NAMALWA (cell line): ENCODE measurements around the gene TSHZ1.

Source experiments
- DNase-seq: peaks from one replicate; pipeline ENCODE4 v3.0.0-alpha.2; 2015; ENCODE audit warnings: low spot score

The TSHZ1 gene

DNA sequence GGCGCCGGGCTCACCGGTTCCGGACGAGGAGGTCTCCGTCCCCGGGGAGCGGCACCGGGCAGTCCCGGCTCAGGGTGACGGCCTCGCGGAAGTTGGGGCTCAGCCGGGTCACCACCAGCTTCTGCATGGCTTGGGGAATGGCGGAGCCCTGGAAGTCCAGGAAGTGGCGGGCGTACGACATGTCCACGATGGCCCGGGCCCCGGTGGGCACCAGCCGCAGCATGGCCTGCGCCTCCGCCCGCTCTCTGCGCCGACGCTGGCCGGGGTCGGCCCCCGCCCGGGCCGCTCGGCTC lies 1.8 kb upstream of the TSHZ1 start:
- no peak for DNase-seq

DNA sequence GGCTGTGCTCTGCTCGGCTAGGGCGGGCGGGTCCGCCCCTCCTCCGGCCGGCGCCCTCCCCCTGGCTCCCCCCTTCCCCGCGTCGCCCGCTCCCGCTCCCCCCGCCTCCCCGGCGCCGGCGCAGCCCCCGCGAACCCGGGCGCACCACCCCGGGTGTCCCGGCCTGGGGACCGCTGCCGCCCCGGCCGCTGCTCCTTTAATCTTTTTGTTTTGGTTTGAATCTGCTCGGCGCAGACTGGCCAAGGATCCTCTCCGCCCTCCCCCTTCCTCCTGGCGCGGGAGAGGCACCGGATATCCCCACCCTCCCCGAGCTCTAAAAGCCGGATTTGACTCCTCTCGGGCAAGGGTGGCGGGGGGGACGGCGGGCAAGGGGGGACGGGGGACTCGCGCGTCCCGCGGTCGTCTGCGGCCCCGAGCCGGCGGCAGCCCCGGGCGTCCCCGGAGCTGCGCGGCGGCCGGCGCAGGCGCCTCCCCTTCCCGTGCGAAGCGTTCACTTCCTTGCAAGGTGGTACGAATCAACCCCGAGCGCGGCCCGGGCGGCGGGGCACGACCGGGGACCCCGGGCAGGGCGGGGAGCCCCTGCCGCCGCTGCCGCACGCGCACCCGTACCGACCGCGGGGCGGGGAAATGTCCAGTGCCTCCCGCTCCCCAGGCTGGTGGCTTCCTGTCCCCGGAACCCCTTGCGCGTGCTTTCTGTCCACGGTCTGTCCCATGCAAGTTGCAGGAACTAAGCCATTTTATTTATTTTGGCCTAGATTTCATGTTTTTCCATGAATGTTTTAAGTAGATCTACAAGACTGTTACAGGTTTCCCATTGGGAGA lies 1.3 kb upstream of the TSHZ1 start, which contains the start of gene PTGR3:
PTGR3 (minus strand) TSS at position 11 of the 822 bp plus-strand sequence. CDS start 81 bp downstream, outside the sequence.
- peak; percentile 71 for DNase-seq

DNA sequence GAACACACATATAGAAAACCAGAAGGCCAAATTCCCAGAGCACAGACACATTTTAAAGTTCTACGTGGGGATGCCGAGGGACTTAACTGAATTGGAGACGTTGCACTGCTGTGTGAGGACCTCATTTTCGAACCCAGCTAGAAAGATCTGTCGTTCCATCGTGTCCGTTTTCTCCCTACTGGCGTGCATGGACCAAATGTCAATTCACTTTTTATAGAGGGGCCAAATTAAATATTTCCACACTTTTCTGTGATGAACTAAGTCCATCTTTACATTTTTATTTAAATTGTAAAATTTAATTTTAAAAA lies 692 bp upstream of the TSHZ1 start:
- DNase-seq, result no peak

- peak; percentile 56 for DNase-seq
Measured at GRCh38 chr18:75211002-75211621, 515 bp downstream of the TSHZ1 start.

GRCh38 chr18:75211626-75211952 lies 992 bp downstream of the TSHZ1 start:
- DNase-seq, result peak; percentile 9

- DNase-seq, result peak; percentile 2
Measured at GRCh38 chr18:75211953-75212750, 1.6 kb downstream of the TSHZ1 start.

GRCh38 chr18:75212751-75213090 lies 2.1 kb downstream of the TSHZ1 start:
- DNase-seq, result no peak

DNA sequence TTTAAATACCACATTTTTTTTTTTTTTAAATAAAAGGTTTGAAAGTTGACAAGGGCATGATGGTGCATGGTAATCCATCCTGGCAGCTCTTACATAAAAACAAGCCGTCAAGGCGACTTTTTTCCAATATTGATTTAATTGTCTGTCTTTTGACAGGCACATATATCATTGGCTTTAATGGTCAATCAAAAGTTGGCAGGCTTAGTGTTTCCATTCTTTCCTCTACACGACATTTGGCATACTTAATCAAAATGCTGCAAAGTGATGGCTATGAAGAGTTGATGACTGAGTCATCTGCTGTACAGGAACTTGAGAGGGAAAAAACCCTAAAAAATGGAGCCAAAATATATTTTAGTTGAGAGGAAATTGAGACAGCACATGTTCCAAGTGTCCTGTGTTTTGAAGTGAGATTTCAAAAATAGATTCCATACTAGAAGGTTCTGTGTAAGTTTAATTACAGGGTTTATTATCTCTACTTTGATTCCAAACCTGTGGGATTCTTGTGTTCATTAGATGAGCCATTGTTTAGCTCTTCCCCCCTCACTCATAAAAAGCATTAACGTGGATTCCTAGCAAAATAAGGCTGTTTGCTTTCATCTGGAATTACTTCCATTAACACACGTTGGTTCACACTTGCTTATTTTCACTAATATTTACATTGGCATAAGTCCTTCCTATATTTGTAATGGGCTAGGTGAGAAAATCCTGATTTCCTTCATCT lies 3.2 kb downstream of the TSHZ1 start:
- no peak for DNase-seq

DNA sequence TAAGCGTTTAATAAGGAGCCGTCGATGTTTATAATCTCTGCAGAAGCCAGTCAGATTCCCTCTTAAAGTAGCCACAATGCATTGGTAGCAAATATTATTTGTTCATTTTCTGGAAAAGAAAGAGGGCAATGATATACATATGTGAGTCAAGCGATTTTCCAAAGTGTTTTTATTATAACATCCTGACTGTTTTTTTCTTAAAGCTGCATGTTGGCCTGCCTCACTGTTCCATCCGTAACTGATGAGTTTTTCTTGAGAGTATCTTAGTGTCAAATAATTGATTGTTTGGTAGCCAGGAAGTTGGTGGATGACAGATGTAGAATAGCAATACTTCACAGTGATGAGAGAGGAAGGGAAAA lies 3.7 kb downstream of the TSHZ1 start:
- no peak for DNase-seq

DNA sequence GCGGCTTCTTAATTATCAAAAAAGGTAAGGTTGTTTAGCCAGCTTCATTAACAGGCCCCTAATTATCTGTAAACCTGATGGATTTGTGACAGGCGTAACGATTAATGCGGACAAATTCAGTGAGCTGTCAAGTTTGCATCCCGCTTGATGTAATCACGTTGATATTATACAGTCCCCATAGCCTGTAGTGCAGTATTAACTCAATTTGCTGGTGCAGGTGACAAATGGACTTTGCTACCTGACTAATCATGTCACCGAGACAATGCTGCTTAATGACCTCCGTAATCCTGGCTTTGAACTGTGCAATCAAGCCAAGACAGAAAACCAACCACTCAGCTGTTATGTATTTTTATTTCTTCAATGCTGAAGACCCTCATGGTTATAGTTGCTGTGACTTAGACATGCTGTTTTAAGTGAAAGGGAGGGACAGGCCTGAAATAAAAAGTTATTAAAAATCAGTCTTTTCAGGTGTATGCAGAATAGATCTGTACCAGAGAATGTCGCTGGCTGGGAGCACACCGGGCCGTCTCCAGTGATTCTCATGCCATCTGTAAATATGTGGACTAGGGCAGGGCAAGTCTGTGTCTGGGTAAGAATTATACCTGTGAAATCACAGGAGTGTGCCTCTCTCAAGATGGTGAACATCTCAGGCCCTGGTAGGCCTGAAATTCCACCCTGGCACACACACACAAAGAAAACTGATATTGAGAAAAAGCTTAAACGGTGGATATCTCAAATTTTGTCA lies 4.3 kb downstream of the TSHZ1 start:
- DNase-seq, result no peak

- DNase-seq, result no peak
Measured at GRCh38 chr18:75215663-75216062, 5.1 kb downstream of the TSHZ1 start.

- no peak for DNase-seq
Measured at GRCh38 chr18:75216212-75216910, 5.8 kb downstream of the TSHZ1 start.

GRCh38 chr18:75216911-75217689 lies 6.5 kb downstream of the TSHZ1 start:
- DNase-seq, result no peak

- no peak for DNase-seq
Measured at GRCh38 chr18:75218065-75218923, 7.7 kb downstream of the TSHZ1 start.

- no peak for DNase-seq
Measured at GRCh38 chr18:75219745-75220375, 9.3 kb downstream of the TSHZ1 start.

DNA sequence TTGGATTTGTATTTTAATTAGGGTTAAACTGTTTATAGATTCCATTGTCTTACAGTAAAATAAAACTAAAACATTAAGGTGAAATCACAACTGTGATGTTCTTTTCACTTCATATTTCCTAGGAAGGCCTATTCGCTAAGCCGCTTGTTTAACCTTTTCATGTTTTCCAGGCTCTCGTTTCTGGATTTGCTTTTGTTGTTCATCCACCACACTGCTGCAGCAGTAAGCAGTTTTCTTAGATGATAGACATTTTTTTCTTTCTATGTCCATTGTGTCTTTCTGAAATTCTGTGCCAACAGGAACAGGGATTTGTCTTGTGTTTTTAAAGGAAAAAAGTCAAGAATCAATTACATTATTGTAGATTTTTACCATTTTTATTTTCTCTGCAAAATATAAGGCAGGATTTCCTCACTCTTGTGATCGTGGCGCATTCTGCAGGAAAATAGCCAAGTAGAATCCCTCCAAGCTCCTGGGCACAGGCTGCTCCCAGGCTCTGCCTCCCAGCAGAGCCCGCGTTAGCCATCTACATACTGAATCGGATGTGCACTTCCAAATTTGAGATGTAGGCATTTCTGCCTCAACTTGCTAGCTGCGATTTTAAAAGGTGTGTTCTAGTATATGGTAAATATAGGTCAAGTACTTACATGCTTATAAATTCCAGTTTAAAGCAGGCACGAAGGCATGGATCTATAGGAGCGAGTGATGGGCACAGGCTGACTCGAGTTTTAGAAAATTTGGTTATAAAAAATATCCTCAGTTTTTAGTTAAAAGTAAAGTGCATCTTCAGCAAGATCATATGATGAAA lies 10.2 kb downstream of the TSHZ1 start:
- no peak for DNase-seq

GRCh38 chr18:75221397-75221796 lies 10.8 kb downstream of the TSHZ1 start:
- no peak for DNase-seq

DNA sequence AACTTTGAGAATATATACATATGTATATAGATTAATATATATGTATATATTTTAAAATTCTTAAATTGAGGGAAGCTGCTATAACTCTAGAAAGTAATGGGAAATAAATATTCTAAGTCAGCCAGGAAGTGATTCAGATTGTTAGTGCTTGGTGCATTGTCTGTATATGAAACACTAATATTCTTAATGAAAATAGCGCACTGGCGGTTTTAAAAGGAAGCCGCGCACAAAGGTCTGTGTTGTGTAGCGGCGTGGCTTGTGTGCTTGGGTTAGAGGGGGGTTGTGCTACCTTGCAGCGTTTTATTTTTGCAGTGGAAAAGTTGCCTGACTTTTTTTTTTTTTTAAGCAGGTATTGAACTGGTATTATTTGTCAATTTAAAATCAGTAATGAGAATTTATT lies 11.3 kb downstream of the TSHZ1 start:
- DNase-seq, result no peak
